Fibroblast of villous mesenchyme (primary cell): ENCODE results near the gene COX8C. TPM values are rescaled to one million over a fixed set of nuclear protein-coding genes. Genes with fewer than 3 reads are reported as not detected.

Experiments
- DNase-seq: peaks from one replicate; pipeline ENCODE4 v3.0.0-alpha.2; 2010; ENCODE audit warnings: low read depth
- H3K4me3 ChIP-seq: 2 replicates; pipeline ENCODE4 v1.5.1; 2011; ENCODE audit warnings: low read depth, mild to moderate bottlenecking, low read length
- total RNA-seq: library from RNA; depleted of rRNA; stranded (reverse); fragments of >200 nt; gene quantifications from 2 replicates; pipeline ENCODE4 v1.2.3, GENCODE V29; 2012
- TF ChIP-seq, protein P1 (sequence below): IDR thresholded peaks from 2 replicates; pipeline ENCODE4 v1.5.1; 2012; ENCODE audit warnings: low read depth, mild to moderate bottlenecking, low read length; ENCODE audit not compliant: insufficient read depth

Gene COX8C, protein sequence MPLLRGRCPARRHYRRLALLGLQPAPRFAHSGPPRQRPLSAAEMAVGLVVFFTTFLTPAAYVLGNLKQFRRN
- not detected in 2 replicates for total RNA-seq

DNA sequence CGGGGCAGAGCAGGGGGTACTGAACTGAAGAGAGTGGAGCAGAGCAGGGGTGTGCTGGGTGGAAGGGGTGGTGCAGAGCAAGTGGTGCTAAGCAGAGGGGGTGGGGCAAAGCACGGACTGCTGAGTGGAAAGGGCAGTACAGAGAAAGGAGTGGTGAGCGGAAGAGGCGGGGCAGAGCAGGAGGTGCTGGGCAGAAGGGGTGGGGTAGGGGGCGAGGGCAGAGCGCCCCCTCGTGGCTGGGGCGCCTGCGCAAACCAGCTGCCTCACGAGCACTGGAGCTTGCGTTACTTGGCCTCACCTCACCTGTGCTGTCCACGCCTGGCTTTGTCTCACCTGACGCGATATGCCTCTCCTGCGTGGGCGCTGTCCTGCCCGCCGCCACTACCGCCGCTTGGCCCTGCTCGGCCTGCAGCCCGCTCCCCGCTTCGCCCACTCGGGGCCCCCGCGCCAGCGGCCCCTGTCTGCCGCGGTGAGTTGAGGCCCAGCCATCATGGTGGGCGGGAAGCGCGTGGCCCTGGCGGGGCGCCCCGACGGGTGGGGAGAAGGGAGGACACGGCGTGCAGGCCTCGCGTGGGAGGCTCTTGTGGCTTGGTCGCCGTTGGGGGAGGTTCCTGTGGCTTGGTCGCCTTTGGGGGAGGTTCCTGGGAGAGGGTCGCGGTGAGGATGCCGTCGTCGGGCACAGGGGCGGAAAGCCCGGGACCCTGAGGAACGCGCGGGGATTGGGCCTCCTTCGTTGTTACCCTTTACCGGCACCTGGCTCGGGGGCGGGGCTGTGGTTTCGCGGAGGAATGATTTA is at the start of gene COX8C:
COX8C (plus strand) TSS at position 257 of the 796 bp plus-strand sequence; CDS start at position 344, 87 bp downstream.
- no peak within 1 kb of the TSS for H3K4me3 ChIP-seq
- TF ChIP-seq, protein P1, sequence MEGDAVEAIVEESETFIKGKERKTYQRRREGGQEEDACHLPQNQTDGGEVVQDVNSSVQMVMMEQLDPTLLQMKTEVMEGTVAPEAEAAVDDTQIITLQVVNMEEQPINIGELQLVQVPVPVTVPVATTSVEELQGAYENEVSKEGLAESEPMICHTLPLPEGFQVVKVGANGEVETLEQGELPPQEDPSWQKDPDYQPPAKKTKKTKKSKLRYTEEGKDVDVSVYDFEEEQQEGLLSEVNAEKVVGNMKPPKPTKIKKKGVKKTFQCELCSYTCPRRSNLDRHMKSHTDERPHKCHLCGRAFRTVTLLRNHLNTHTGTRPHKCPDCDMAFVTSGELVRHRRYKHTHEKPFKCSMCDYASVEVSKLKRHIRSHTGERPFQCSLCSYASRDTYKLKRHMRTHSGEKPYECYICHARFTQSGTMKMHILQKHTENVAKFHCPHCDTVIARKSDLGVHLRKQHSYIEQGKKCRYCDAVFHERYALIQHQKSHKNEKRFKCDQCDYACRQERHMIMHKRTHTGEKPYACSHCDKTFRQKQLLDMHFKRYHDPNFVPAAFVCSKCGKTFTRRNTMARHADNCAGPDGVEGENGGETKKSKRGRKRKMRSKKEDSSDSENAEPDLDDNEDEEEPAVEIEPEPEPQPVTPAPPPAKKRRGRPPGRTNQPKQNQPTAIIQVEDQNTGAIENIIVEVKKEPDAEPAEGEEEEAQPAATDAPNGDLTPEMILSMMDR = peak; percentile 2
- DNase-seq = no peak

DNA sequence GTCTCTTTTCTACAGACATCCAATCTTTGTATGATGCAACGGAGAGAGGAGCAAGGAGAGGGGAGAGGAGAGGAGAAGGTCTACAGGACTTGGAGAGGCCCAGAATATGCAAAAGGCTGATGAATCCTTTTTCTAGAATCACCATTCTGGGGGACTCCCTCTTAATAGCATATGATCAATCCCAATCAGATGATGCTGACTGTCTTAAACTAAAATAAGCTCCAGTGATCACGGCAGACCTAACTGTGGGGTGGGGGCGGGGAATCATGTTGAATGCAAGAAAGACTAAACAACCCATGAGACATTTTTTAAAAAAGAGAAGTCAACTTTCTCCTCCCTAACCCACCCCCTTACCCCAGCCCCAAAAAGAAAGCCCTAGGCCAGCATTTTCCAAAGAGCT is 47.6 kb upstream of the COX8C start:
- TF ChIP-seq, protein P1 = no peak
- DNase-seq = no peak
- no peak overlapping the region for H3K4me3 ChIP-seq

DNA sequence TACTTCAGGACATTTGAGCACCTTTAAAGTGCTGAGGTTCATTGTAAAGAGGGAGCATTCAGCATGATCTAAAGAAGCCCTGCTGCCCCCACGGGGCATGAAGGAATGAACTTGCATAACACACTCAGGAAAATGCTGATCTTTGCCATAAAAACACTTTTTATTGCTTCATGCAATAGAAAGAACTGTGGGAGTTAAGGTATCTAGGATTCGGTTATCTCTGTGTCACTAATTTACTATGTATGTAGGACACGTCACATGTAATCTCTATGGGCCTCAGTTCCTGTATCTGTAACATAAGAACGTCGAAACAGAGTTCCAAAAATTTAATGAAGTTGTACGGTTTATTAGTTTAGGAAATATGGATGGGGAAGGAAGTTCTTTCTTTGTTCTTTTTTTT is 47.1 kb upstream of the COX8C start:
- TF ChIP-seq, protein P1 = no peak
- DNase-seq = peak; percentile 81
- no peak overlapping the region for H3K4me3 ChIP-seq

DNA sequence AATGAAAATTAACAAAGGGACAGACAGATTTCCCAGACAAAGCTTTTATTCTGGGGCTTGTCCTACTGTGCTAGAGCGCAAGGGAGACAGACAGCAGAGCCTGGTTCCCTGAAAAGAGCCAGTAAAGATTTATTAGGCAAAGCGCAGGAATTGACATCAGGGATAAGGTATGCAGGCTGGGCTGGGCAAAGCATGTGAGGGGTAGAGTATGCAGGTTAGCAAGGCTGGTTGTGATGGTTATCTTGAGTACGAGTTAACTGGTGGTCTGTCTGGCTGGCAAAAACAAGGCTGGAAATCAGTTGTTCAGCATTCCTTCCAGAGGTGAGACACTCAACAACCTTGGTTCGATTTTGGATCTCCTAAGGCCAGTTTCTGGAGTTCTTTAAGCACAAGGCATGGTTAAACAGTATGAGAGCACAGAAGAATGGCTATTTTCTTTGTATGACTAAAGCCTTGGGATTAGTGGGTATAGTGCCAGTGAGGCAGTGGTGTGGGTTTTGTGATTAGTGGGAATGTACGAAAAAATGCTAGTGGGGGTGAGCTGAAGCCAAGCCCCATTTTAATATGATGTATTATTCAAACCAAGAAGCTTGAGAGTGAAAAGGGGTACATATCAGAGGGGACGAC is 45.0 kb upstream of the COX8C start:
- DNase-seq = no peak
- no peak overlapping the region for H3K4me3 ChIP-seq
- TF ChIP-seq, protein P1 = no peak

DNA sequence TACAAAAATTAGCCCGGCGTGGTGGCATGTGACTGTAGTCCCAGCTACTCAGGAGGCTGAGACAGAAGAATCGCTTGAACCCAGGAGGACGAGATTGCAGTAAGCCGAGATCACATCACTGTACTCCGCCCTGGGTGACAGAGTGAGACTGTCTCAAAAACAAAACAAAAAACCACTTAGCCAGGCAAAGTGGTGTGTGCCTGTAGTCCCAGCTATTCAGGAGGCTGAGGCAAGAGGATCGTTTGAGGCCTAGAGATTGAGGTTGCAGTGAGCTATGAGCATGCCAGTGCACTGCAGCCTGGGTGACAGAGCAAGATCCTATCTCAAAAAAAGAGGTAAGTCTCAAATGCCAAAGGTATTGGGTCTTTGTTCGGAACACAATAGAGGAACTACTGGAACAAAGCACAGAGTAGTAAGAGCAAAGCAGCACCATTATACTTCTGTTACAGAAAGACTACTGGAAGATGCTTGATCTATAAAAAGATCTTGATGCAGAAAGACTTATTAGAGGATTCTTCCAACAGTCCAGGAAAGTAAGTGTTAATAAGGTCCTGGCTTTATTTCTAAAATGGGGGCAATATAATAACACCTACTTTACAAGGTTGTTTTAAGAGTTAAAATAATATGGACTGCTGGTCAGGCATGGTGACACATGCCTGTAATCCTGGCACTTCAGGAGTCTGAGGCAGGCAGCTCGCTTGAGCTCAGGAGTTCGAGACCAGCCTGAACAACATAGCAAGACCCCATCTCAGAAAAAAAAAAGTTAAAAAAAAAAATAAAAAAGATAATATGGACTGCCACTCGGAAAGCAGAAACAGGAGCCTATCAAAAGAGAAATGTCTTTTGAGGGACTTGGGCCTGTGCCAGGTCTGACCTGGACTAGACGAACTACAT is 44.0 kb upstream of the COX8C start:
- no peak for DNase-seq
- H3K4me3 ChIP-seq = no peak overlapping the region
- TF ChIP-seq, protein P1 = no peak

DNA sequence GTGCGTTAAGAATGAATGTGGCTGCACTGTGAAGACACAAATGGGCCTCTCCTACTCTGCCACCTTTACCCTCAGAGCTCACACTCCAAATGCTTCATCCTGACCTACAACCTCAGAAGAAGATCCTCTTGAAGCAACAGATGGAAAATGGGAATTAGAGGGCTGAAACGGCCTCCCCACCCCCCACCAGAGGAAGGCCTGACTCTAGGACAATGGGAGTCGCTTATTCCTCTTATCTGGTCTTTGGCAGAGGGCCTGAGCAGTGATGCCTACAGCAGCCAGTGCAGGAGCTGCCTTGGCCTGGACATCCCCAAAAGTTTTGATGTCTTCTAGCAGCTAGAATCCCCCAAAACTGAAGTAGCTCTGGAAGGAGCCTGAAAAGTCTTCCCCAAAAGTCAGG is 43.3 kb upstream of the COX8C start:
- DNase-seq = no peak
- TF ChIP-seq, protein P1 = no peak
- H3K4me3 ChIP-seq = no peak overlapping the region
